Right lobe of liver (tissue), 6 donors: ENCODE results near the gene GAS6. TPM values are rescaled to one million over a fixed set of nuclear protein-coding genes. Genes with fewer than 3 reads are reported as not detected.

ENCODE experiments used
- ATAC-seq, 4 donors: fragments of 200-7000 bp; cut with Tn5 transposase; one replicate each; pipeline ENCODE4 v1.9.1; 2020; ENCODE audit warnings: mild to moderate bottlenecking in 4 of 4, moderate library complexity in 4 of 4
- DNase-seq, 3 donors: peaks; one replicate each; pipeline ENCODE4 v3.0.0-alpha.2; 2020
- H3K27ac ChIP-seq, 3 donors: fragments of 200-600 bp; one replicate each; pipeline ENCODE4 v1.8.0; 2022
- H3K27me3 ChIP-seq, 2 donors: fragments of 200-600 bp; one replicate each; pipeline ENCODE4 v1.8.0; 2022
- H3K36me3 ChIP-seq, 4 donors: fragments of 200-600 bp; sonication (generic) in 1 of 4; one replicate each; pipeline versions ENCODE4 v1.5.1 to v1.8.0; 2017 to 2022; ENCODE audit warnings: control low read depth in 1 of 4
- H3K4me1 ChIP-seq, 4 donors: fragments of 200-600 bp; sonication (generic) in 1 of 4; one replicate each; pipeline versions ENCODE4 v1.5.1 to v1.8.0; 2017 to 2022; ENCODE audit warnings: control low read depth in 1 of 4
- H3K4me3 ChIP-seq, 3 donors: fragments of 200-600 bp; one replicate each; pipeline ENCODE4 v1.8.0; 2022
- H3K9me3 ChIP-seq, 4 donors: fragments of 200-600 bp; sonication (generic) in 1 of 4; one replicate each; pipeline versions ENCODE4 v1.5.1 to v1.8.0; 2017 to 2022; ENCODE audit warnings: control low read depth in 1 of 4
- POLR2A ChIP-seq: fragments of 450-650 bp; IDR thresholded peaks from one replicate; pipeline ENCODE4 v1.6.1; 2017; ENCODE audit warnings: antibody characterized with exemption, mild to moderate bottlenecking
- WGBS: methylation state at CpG from one replicate; pipeline ENCODE4 v1.1.6; 2018; ENCODE audit warnings: low coverage, low lambda C conversion rate; ENCODE audit not compliant: insufficient coverage; ENCODE audit errors: missing lambda C conversion rate; 5-methylcytosine and 5-hydroxymethylcytosine counted together
- intact Hi-C, 2 donors: fragments of 100-400 bp; cut with DNase I; formaldehyde crosslinking; loops; one replicate each; pipeline versions ENCODE4 v1.11.2 to v1.14.1; 2022
- total RNA-seq, 6 experiments: library from RNA; depleted of rRNA in 2 of 6; stranded (reverse); fragments of >200 nt in 2 of 6; fragmentation: NEBNext Ultra II Directional in 3 of 6; extraction: Animal tissue kit (Norgen Biotek cat#: 25700) in 3 of 6; gene quantifications; one replicate each; pipeline versions ENCODE4 v1.1.0 to v1.2.4, GENCODE V29; 2016 to 2023
- TF ChIP-seq, protein P1 (sequence below), 4 donors: fragments of 200-600 bp in 3 of 4; fragments of 450-650 bp in 1 of 4; IDR thresholded peaks; one replicate each; pipeline versions ENCODE4 v1.5.1 to v1.8.0; 2016 to 2022; ENCODE audit warnings: antibody characterized with exemption in 4 of 4, mild to moderate bottlenecking in 2 of 4
- donor health status: DM: no; HTN: yes; CAD: no.
- donor health status: DM: no; HTN: no; CAD: no.
- donor health status: DM: no; HTN: no; CAD: no.
- donor health status: DM: no; HTN: yes; CAD: no.
- donor health status: DM: no; HTN: yes; CAD: no.

GAS6 gene
- total RNA-seq, 6 experiments from 2014 or later = 11.9 to 48.5 (median 27.2) TPM

DNA sequence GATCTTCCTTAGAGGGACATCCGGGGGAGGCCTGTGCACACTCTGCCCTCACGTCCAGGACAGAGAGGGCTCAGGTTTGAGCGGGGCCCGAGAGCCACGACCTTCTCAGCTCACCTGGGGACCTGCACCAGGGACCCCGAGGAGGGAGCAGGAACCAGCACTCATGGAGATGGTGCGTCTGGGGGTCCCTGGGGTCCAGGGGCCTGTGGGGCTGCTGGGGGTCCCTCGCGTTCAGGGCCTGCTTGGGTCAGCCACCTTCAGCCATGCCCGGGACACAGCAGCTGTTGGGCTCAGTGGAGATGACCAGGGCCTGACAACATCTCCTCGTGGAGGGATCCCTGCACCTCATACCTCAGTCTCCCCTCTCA lies 57.8 kb downstream of the GAS6 start:
- WGBS = no CpG with 5 or more reads among the region's 11 CpGs
- no peaks in the 10 kb centered on the region for H3K36me3 ChIP-seq
- H3K27ac ChIP-seq = no peak overlapping the region
- no peaks in the 10 kb centered on the region for H3K27me3 ChIP-seq
- intact Hi-C loops = no loop called here
- no peak overlapping the region for H3K4me3 ChIP-seq
- ATAC-seq = no peak
- H3K9me3 ChIP-seq = no peaks in the 10 kb centered on the region
- H3K4me1 ChIP-seq = no peaks in the 10 kb centered on the region
- peak in 1 of 3 donors; percentile 28 for DNase-seq
- no peak for TF ChIP-seq POLR2A
- TF ChIP-seq, protein P1, sequence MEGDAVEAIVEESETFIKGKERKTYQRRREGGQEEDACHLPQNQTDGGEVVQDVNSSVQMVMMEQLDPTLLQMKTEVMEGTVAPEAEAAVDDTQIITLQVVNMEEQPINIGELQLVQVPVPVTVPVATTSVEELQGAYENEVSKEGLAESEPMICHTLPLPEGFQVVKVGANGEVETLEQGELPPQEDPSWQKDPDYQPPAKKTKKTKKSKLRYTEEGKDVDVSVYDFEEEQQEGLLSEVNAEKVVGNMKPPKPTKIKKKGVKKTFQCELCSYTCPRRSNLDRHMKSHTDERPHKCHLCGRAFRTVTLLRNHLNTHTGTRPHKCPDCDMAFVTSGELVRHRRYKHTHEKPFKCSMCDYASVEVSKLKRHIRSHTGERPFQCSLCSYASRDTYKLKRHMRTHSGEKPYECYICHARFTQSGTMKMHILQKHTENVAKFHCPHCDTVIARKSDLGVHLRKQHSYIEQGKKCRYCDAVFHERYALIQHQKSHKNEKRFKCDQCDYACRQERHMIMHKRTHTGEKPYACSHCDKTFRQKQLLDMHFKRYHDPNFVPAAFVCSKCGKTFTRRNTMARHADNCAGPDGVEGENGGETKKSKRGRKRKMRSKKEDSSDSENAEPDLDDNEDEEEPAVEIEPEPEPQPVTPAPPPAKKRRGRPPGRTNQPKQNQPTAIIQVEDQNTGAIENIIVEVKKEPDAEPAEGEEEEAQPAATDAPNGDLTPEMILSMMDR (IDR thresholded peaks at IDR 0.05) = no peak

DNA sequence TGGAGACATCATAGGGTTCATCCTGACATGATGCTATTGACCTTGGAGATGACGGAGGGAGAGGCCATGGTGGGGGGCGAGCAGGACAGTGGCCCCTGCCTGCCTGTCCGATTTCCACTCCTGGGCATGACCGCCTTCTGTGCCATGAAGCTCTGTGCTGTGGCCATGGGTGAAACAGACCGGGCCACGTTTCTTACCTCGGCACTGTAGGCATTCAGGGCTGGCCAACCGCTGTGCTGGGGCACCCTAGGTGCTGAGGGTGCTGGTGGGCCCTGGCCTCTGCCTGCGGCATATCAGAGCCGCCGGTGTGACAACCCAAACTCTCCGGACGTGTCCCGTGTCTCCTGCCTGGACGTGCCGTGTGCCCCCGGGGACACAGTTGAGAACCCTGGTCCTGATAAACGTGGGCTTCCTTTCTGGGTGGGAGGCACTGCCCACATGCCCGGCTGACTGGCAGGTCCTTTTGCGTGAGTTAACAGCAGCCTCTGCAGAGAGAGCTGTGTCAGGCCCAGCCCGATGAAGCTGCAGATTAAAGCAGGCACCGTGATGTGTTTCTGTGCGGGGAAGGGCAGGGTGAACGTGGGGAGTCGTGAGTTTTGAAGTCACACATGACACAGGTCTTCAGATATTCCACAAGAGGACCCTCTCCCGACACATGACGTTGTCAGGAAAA lies 58.3 kb downstream of the GAS6 start:
- no peak for ATAC-seq
- no peak for TF ChIP-seq POLR2A
- TF ChIP-seq, protein P1 (IDR thresholded peaks at IDR 0.05) = no peak
- no peak overlapping the region for H3K27ac ChIP-seq
- H3K9me3 ChIP-seq = no peaks in the 10 kb centered on the region
- peak in 1 of 3 donors; percentile 47 for DNase-seq
- intact Hi-C loops = no loop called here
- H3K4me3 ChIP-seq = no peak overlapping the region
- no peaks in the 10 kb centered on the region for H3K4me1 ChIP-seq
- no peaks in the 10 kb centered on the region for H3K27me3 ChIP-seq
- no CpG with 5 or more reads among the region's 27 CpGs for WGBS
- no peaks in the 10 kb centered on the region for H3K36me3 ChIP-seq

DNA sequence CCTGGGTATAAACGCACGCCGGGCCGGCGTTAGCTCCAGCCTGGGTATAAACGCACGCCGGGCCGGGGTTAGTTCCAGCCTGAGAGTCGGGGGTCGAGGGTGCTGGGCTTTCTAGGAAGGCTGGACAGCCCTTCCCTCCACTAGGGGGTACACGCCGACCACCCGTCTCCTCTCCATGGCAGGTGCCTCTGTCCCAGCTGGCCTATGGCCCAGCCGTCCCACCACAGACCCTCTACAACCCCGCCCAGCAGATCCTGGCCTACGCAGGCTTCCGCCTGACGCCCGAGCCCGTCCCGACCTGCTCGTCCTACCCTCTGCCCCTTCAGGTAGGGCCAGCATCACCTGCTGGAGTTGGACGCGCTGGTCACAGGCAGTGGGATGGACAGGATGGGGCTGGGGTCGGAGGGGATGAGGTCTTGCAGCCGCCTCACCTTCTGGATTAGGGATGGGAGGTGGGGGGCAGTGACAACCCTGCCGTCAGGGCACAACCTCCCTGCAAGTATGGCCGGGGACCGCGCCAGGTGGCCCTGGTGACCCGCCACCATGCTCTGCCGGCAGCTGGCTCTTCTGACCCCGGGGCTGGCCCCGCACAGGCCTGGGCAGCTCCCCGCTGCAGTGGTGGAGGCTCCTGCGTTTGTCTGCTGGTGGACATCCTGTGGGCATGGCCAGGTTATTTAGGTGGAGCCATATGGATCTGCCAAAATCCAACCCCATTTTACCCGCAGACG lies 59.0 kb downstream of the GAS6 start:
- DNase-seq (peak in 1 of 3 donors; percentile 45), ATAC-seq (peak in 1 of 4 donors; percentile 8)
- no peak overlapping the region for H3K27ac ChIP-seq
- TF ChIP-seq, protein P1 (IDR thresholded peaks at IDR 0.05) = no peak
- no peak for TF ChIP-seq POLR2A
- H3K36me3 ChIP-seq = no peaks in the 10 kb centered on the region
- intact Hi-C loops = no loop called here
- H3K27me3 ChIP-seq = no peaks in the 10 kb centered on the region
- H3K4me3 ChIP-seq = no peak overlapping the region
- H3K4me1 ChIP-seq = no peaks in the 10 kb centered on the region
- WGBS = 78% methylated on average over 3 of the region's 39 CpGs
- no peaks in the 10 kb centered on the region for H3K9me3 ChIP-seq

DNA sequence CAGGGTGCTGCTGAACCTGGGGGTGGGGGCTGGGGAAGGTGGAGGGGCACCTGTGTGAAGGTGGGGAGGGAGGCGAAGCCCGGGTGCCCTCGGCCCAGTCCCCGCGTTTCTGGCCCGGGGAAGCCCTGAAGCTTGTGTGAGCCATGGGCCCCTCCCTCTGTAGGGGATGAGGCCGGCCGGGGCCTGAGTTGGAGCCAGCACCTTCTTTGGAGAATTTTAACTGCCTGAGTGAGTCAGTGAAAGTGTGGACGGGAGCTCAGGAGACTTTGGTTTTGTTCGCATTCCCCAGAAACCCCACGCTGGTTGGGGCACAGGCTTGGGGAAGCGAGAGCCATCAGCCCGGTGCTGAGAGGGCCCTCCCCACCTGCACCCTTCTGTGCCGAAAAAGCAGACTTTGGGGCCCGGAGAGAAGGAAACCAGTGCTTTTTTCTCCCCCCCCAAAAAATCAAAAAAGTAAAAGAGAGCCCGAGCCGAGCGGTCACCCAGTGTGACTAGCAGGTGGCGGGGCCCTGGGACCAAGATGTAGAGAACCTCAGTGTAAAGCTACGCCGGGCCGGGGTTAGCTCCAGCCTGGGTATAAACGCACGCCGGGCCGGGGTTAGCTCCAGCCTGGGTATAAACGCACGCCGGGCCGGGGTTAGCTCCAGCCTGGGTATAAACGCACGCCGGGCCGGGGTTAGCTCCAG lies 59.7 kb downstream of the GAS6 start:
- no peak for ATAC-seq
- WGBS = 83% methylated on average over 13 of the region's 34 CpGs
- no peaks in the 10 kb centered on the region for H3K27me3 ChIP-seq
- H3K4me3 ChIP-seq = no peak overlapping the region
- no peaks in the 10 kb centered on the region for H3K36me3 ChIP-seq
- intact Hi-C loops = no loop called here
- DNase-seq = peak in 1 of 3 donors; percentile 35
- H3K27ac ChIP-seq = no peak overlapping the region
- no peaks in the 10 kb centered on the region for H3K9me3 ChIP-seq
- H3K4me1 ChIP-seq = no peaks in the 10 kb centered on the region
- no peak for TF ChIP-seq POLR2A
- TF ChIP-seq, protein P1 (IDR thresholded peaks at IDR 0.05) = no peak
